GM12892 (cell line): ENCODE results near the gene MLH1.
"Not testable (repeated sequence)": the region's sequence is repeated elsewhere in the genome, so short reads cannot be mapped to it uniquely, and the experiment has no call there.

Source experiments
- DNase-seq: peaks from one replicate; pipeline ENCODE4 v3.0.0; 2011; ENCODE audit not compliant: insufficient read length
- FAIRE-seq: peaks from 2 replicates; lab custom pipeline; 2011; peaks lifted over from hg19 to GRCh38; lab: Jason Lieb, UNC
- POLR2A ChIP-seq: IDR thresholded peaks from 2 replicates; pipeline ENCODE4 v1.6.1; 2011; ENCODE audit warnings: low read depth, low read length, control low read depth
- POLR2AphosphoS5 ChIP-seq: IDR thresholded peaks from 2 replicates; pipeline ENCODE4 v1.6.1; 2011; ENCODE audit warnings: low read depth, low read length, control low read depth
- TAF1 ChIP-seq: IDR thresholded peaks from 2 replicates; pipeline ENCODE4 v1.6.1; 2011; ENCODE audit warnings: low read depth, mild to moderate bottlenecking, control low read depth, low read length, borderline replicate concordance

The MLH1 gene

DNA sequence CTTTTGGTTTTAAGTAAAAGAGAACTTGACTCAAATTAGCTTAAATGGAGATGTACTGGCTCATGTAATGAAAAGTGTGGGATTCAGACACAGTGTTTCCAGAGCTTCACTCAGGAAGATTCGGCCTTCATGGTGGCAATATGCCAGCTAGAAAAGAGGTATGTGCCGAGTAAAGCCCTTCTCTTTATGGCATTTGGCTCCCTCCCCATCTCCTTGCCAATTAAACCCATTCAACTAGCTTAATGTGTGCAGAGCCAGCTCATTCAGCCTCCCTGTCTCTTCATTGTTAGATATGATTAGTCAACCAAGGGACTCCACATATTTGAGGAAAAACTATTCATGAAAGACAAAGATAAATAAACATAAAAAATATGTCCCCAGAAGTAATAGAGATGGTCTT is 33.5 kb upstream of the MLH1 start:
- FAIRE-seq, result no peak
- TF ChIP-seq TAF1, result no peak
- no peak for TF ChIP-seq POLR2AphosphoS5
- no peak for TF ChIP-seq POLR2A
- DNase-seq, result no peak

DNA sequence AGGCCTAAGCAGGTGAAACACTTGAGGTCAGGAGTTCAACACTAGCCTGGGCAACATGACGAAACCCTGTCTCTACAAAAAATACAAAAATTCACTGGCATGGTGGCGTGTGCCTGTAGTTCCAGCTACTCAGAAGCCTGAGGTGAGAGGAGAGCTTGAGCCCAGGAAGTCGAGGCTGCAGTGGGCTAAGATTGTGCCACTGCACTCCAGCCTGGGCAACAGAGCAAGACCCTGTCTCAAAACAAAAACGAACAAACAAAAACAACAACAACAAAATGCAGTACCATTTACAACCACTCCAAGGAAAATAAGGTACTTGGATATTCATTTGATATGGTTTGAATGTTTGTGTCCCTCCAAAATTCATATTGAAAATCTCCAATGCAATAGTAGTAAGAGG is 32.8 kb upstream of the MLH1 start:
- no peak for FAIRE-seq
- no peak for DNase-seq
- TF ChIP-seq TAF1 (no peak), POLR2A (no peak), POLR2AphosphoS5 (no peak)

- not testable (repeated sequence) for FAIRE-seq, DNase-seq
Observed at GRCh38 chr3:36963008-36963407, 30.3 kb upstream of the MLH1 start.

DNA sequence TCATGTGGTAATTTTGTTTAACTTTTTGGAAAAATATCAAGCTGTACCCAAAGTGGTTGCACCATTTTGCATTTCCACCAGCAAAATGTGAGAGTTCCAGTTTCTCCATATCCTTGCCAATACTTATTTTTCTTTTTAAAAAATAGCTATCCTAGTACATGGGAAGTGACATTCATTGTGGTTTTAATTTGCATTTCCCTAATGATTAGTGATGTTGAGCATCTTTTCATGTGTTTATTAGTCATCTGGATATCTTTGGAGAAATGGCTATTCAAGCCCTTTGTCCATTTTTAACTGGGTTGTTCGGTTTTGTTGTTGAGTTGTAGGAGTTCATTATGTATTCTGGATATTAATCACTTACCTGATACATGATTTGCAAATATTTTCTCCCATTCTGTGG is 29.0 kb upstream of the MLH1 start:
- no peak for TF ChIP-seq POLR2AphosphoS5
- no peak for FAIRE-seq
- DNase-seq, result no peak

GRCh38 chr3:36964817-36965216 is 28.5 kb upstream of the MLH1 start:
- FAIRE-seq, result no peak
- no peak for DNase-seq
- TF ChIP-seq TAF1, result no peak
- TF ChIP-seq POLR2A, result no peak
- no peak for TF ChIP-seq POLR2AphosphoS5

DNA sequence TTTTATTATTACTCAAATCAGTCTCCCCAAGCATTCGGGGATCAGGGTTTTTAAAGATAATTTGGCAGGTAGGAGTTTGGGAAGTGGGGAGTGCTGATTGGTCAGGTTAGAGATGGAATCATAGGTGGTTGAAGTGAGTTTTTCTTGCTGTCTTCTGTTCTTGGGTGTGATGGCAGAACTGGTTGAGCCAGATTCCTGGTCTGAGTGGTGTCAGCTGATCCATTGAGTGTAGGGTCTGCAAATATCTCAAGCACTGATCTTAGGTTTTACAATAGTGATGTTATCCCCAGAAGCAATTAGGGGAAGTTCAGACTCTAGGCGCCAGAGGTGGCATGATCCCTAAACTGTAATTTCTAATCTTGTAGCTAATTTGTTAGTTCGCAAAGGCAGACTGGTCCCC is 27.9 kb upstream of the MLH1 start:
- no peak for FAIRE-seq
- DNase-seq, result no peak
- TF ChIP-seq POLR2AphosphoS5, result no peak
- no peak for TF ChIP-seq TAF1
- no peak for TF ChIP-seq POLR2A

DNA sequence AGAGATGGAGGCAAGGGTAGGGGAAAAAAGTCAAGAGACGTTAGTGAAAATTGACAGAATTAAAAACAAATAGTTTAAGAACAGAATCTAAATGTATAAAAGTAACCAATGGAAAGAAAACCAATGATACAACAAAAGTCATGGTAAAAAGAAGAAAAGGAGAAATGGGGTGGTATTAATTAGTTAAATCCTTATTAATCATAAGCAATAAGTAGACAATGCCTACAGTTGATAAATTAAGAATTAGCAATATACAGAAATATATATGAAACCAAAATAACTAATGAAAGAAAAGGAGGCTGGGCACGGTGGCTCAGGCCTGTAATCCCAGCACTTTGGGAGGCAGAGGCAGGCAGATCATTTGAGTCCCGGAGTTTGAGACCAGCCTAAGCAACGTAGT is 24.2 kb upstream of the MLH1 start:
- no peak for TF ChIP-seq POLR2A
- no peak for TF ChIP-seq POLR2AphosphoS5
- TF ChIP-seq TAF1, result no peak
- DNase-seq (no peak), FAIRE-seq (no peak)

- TF ChIP-seq POLR2A, result no peak
- no peak for TF ChIP-seq POLR2AphosphoS5
- no peak for TF ChIP-seq TAF1
- DNase-seq (peak; percentile 43), FAIRE-seq (peak; percentile 98)
Observed at GRCh38 chr3:36969540-36970432, 23.5 kb upstream of the MLH1 start.

DNA sequence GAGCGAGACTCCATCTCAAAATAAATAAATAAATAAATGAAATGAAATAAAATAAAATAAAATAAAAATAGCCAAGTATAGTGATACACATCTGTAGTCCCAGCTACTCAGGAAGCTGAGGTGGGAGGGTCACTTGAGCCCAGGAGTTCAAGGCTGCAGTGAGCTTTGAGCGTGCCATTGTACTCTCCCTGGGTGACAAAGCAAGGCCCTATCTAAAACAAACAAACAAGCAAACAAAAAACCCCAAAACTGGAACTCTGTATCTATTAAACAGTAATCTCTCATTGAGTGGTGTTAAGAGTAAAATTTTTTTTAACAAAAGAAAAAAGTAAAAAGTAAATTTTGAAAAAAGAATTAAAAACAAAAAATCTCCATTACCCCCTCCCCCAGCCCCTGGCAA is 21.2 kb upstream of the MLH1 start:
- FAIRE-seq (no peak), DNase-seq (no peak)
- TF ChIP-seq POLR2AphosphoS5 (no peak), TAF1 (no peak), POLR2A (no peak)

- no peak for FAIRE-seq
Observed at GRCh38 chr3:36973139-36973538, 20.2 kb upstream of the MLH1 start.

DNA sequence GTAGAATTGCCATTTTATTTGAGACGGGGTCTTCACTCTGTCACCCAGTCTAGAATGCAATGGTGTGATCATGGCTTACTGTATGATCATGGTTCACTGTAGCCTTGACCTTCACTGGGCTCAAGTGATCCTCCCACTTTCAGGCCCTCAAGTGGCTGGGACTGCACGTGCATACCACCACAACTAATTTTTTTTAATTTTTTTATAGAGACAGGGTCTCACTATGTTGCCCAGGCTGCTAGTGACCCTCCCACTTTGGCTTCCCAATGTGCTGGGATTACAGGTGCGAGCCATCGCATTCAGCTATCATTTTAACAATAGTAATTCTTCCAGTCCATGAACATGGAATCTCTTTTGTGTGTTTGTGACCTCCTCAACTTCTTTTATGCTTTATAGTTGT is 12.3 kb upstream of the MLH1 start:
- no peak for FAIRE-seq
- no peak for DNase-seq
- TF ChIP-seq TAF1 (no peak), POLR2A (no peak), POLR2AphosphoS5 (no peak)

More at GRCh38 chr3:36973139-36973538, 20.2 kb upstream of the MLH1 start:
- DNase-seq, result no peak
- TF ChIP-seq POLR2AphosphoS5 (no peak), TAF1 (no peak), POLR2A (no peak)

- FAIRE-seq, result no peak
- no peak for DNase-seq
- TF ChIP-seq TAF1, result no peak
- no peak for TF ChIP-seq POLR2A
- TF ChIP-seq POLR2AphosphoS5, result no peak
Observed at GRCh38 chr3:36988356-36988755, 5.0 kb upstream of the MLH1 start.

GRCh38 chr3:36989005-36989404 is 4.3 kb upstream of the MLH1 start:
- DNase-seq (no peak), FAIRE-seq (no peak)
- no peak for TF ChIP-seq POLR2AphosphoS5
- TF ChIP-seq TAF1, result no peak
- no peak for TF ChIP-seq POLR2A
